HG03575 (cell line): ENCODE data around the gene NAA50.

Experiments used
- ATAC-seq: cut with Tn5 transposase; IDR thresholded peaks from one replicate; pipeline ENCODE4 v1.9.1; 2021; ENCODE audit not compliant: unreplicated experiment, insufficient number of reproducible peaks, low FRiP score; ENCODE audit errors: extremely low read depth

NAA50 gene

GRCh38 chr3:113745756-113746547, at the start of gene NAA50:
Gene NAA50, minus strand, starts transcription at chr3:113746249. Its CDS starts 300 bp downstream, at chr3:113745949.
- ATAC-seq: no peak

GRCh38 chr3:113795693-113796092, 49.6 kb upstream of the NAA50 start:
- ATAC-seq: no peak

GRCh38 chr3:113794526-113794925, 48.5 kb upstream of the NAA50 start:
- ATAC-seq: no peak

- ATAC-seq: no peak
These were observed 45.3 kb upstream of the NAA50 start for GRCh38 chr3:113791381-113791780.

- ATAC-seq: no peak
These were observed 37.9 kb upstream of the NAA50 start for GRCh38 chr3:113783980-113784379.

- ATAC-seq: no peak
These were observed 37.4 kb upstream of the NAA50 start for GRCh38 chr3:113783463-113783862.

GRCh38 chr3:113776564-113776963, 30.5 kb upstream of the NAA50 start:
- ATAC-seq: no peak

GRCh38 chr3:113775516-113775915, 29.5 kb upstream of the NAA50 start:
- ATAC-seq: no peak

GRCh38 chr3:113773381-113773780, 27.3 kb upstream of the NAA50 start:
- no peak for ATAC-seq

GRCh38 chr3:113771993-113772392, 25.9 kb upstream of the NAA50 start:
- no peak for ATAC-seq

GRCh38 chr3:113769551-113769950, 23.5 kb upstream of the NAA50 start:
- ATAC-seq: no peak

GRCh38 chr3:113764698-113765097, 18.6 kb upstream of the NAA50 start:
- ATAC-seq: no peak

- no peak for ATAC-seq
These were observed 12.5 kb upstream of the NAA50 start for GRCh38 chr3:113758389-113759024.

GRCh38 chr3:113754494-113755159, 8.6 kb upstream of the NAA50 start:
- no peak for ATAC-seq

- no peak for ATAC-seq
These were observed 7.4 kb upstream of the NAA50 start for GRCh38 chr3:113753376-113753985.

GRCh38 chr3:113751141-113751540, 5.1 kb upstream of the NAA50 start:
- ATAC-seq: no peak

GRCh38 chr3:113747283-113748046, 1.4 kb upstream of the NAA50 start:
- no peak for ATAC-seq

GRCh38 chr3:113746548-113747282, 666 bp upstream of the NAA50 start, which contains the start of gene ATP6V1A:
Gene ATP6V1A, plus strand, starts transcription at chr3:113747035. Its CDS starts 31,719 bp downstream, at chr3:113778754.
- ATAC-seq: no peak
